GM20431 (cell line): ENCODE results near the gene RNU7-1.
"Not testable (repeated sequence)": the region's sequence is repeated elsewhere in the genome, so short reads cannot be mapped to it uniquely, and the experiment has no call there.

ENCODE experiments used
- in situ Hi-C: fragments of 300-500 bp; cut with MseI, MboI; formaldehyde crosslinking; loops from one replicate; pipeline ENCODE4 v1.15.0; 2020; ENCODE audit warnings: low sequenced_read_pairs; ENCODE audit not compliant: unreplicated experiment

The RNU7-1 gene

DNA sequence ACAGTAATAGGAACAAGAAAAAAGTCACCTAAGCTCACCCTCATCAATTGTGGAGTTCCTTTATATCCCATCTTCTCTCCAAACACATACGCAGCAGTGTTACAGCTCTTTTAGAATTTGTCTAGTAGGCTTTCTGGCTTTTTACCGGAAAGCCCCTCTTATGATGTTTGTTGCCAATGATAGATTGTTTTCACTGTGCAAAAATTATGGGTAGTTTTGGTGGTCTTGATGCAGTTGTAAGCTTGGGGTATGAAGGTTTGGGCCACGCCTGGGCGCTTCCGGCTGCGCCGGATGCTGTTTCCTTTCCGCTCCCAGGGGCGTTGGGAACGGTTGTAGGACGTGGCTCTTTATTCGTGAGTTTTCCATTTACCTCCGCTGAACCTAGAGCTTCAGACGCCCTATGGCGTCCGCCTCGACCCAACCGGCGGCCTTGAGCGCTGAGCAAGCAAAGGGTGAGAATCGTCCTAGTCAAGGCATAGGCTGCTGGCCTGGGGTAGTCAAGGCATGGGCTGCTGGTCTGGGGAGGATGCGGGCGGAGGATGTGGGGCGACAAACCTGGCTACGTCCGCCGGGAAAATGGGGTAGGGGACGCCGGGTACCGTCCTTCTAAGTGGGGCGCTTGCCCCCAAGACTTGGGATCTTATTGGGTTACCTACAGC lies at the start of gene RNU7-1, which contains the start of gene C12orf57:
Gene RNU7-1 (plus strand): TSS at position 95 of the 659 bp plus-strand sequence.
Gene C12orf57 (plus strand): TSS at position 301 of the 659 bp plus-strand sequence. CDS start 100 bp downstream, at position 401.
- in situ Hi-C loops = no loop called here

DNA sequence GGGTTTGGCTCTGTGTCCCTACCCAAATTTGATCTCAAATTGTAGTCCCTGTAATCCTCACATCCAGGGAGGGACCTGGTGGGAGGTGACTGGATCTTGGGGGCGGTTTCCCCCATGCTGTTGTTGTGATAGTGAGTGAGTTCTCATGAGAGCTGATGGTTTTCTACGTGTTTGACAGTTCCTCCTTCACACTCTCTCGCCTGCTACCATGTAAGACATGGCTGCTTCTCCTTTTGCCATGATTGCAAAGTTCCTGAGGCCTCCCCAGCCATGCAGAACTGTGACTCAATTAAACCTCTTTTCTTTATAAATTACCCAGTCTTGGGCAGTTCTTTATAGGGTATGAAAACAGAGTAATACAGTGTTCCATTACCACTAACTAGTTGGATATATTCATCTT lies 49.3 kb upstream of the RNU7-1 start:
- in situ Hi-C loops = no loop called here

DNA sequence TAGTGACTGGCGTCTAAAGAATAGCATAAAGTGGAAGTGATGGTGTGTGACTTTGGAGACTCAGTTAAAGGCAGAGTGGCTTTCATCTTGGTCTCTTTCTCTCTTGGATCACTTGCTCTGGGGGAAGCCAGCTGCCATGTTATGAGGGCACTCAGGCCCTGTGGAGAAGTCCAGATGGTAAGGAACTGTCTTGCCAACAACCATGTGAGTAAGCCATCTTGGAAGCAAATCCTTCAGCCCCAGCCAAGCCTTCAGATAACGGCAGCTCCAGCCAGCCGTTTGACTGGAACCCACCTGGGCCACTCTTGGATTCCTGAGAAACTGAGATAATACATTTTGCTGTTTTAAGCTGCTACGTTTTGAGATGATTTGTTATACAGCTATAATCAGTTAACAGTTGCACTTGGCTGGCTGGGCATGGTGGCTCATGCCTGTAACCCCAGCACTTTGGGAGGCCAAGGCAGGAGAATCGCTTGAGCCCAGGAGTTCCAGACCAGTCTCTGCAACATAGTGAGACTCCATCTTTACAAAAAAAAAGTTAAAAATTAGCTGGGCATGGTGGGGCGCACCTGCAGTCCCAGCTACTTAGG lies 46.7 kb upstream of the RNU7-1 start:
- in situ Hi-C loops = no loop called here

DNA sequence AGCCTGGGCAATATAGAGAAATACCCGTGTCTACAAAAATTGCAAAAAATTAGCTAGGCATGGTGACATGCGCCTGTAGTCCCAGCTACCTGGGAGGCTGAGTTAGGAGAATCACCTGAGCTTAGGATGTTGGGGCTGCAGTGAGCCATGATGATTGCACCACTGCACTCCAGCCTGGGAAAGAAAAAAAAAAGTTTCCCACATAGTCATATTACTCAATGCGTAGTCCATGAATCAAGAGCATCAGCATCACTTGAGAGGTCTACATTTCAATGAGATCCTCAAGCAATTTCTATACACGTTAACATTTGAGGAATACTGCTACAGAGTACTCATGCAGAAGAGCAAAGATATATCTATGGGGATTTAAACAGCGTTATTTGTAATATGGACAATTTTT lies 44.2 kb upstream of the RNU7-1 start:
- in situ Hi-C loops = no loop called here

DNA sequence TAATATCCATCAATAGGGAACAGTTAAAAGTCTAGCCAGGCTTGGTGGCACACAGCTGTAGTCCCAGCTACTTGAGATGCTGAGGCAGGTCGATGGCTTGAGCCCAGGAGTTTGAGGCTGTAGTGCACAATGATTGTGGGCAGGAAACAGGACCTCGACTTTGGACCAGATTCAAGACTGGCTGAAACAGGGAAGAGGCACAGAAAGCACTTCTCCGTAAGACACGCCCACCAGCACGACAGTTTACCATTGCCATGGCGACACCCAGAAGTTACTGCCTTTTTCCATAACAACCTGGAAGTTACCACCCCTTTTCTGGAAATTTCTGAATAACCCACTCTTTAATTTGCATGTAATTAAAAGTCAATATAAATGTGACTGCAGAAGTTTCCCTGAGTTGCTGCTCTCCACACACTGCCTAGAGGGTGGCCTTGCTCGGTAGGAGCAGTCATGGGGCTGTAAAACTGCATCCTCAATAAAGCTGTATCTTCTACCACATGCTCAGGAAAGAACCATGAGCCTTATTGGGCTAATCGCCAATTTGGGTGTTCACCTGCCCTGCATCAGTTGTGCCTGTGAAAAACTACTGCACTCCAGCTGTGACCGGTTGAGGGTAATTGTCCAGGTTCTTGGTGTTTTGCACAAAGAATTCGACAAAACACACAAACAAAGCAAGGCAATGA lies 43.6 kb upstream of the RNU7-1 start:
- in situ Hi-C loops = no loop called here

DNA sequence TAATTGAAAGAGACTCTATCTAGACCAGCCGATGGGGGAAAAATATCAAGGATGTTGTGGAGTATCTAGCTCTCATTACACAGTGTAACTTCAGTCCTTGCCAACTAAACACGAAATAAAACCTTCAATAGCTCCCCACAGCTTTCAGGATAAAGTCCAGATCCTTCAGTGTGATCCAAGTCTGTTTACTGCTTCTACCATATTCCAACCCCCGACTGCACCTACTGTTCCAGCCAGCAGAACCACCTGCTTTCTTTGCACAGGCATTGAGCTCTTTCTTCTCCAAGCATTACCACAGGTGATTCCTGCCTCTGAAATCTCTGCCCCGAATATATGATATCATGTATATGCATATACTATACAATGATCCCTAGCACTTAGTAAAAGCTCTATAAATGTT lies 41.2 kb upstream of the RNU7-1 start:
- in situ Hi-C loops = no loop called here

DNA sequence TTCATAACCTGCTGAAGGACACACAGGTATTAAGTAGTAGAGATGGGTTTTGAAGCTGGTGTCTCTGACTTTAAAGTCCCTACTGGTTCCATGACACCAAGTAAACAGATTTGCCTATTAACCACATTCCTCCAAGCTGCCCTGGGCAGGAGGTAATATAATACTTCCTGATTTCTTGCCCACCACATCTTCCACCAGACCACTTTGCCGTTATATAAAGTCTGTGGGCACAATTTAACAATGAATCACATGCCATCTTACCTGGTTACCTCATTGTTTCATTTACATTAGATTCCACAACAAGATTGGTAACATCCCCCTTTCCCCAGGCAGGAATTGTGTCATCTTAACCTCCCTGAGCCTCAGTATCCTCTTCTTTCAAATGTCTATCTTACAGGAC lies 39.9 kb upstream of the RNU7-1 start:
- in situ Hi-C loops = no loop called here

DNA sequence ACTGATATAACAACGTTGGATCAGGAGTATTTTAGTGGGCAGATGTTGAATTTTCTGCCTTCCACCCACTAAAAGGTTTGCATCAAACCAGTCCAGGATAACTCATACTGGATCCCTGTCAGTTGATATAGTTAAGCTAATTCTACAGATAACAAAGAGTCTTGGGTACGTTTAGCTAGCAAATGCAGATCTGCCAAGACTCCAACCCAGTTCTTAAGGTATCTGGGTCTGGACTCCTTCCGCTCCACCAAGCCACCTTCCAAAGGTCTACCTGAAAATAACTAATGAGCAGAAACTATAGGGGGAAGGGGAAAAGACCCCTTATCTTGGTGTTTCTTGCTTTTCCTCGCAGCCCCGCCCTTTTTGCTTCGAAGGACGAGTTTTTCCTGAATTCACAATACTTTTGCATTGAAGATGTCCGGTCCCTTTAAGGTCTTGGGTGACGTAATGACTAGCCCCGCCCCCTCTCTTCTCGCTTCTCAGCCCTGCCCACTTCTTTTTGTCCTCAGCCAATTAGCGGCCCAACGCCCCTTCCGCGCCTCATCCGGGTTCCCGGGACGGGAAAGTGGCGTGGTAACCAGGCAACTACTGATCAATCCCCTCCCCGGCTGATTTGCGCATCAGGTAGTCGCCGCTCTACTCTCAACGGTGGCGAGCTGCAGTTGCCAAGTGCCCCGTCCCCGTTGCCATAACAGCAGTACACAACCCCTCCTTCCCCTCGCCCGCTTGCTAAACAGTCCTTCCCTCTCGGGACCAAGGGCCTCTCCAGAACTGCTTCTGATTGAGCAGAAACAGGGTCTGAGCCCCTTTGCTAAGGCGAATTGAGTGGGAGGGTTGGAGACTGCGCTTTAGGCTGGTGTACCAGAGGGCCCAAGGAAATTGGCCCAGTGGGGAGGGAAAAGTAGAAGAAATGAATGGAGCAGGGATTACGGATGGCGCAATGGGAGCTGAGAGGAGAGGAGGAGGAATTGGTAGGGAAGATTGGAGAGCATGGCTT lies 39.0 kb upstream of the RNU7-1 start, which contains the start of gene LRRC23:
Gene LRRC23 (plus strand): TSS at position 543 of the 997 bp plus-strand sequence. CDS start 812 bp downstream, outside the sequence.
- in situ Hi-C loops = no loop called here

DNA sequence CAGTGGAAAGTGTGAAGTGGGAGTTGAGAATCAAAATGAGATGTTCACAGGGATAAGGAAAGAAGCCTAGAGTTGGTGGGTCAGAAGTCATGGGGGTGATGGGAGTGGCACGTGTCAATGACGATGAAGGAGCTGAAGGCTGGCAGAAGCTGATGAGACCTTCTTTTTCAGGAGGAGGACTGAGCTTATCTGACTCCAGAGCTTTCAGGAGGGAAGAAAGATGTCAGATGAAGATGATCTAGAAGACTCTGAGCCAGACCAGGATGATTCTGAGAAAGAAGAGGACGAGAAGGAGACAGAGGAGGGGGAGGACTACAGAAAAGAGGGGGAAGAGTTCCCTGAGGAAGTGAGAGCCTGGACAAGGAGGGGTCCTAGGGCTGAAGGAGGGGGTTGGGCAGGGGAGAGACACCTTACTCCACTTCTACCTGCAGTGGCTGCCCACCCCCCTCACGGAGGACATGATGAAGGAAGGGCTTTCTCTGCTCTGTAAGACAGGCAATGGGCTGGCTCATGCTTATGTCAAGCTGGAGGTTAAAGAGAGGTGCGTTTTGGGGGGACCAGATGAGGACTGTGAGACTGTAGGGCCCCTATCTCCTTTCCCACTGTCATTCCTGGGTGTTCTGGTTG lies 38.1 kb upstream of the RNU7-1 start:
- in situ Hi-C loops = no loop called here

DNA sequence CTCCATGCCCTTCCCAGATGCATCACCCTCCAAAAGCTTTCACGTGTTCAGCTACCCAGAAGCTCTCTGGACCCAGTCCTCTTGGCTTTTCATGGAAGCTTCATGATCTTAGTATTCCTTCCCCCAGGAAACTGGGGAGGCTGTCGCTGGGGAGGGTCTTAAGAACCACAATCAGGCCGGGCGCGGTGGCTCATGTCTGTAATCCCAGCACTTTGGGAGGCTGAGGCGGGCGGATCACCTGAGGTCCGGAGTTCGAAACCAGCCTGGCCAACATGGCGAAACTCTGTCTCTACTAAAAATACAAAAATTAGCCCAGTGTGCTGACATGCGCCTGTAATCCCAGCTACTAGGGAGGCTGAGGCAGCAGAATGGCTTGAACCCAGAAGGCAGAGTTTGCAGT lies 35.5 kb upstream of the RNU7-1 start:
- in situ Hi-C loops = not testable (repeated sequence)

DNA sequence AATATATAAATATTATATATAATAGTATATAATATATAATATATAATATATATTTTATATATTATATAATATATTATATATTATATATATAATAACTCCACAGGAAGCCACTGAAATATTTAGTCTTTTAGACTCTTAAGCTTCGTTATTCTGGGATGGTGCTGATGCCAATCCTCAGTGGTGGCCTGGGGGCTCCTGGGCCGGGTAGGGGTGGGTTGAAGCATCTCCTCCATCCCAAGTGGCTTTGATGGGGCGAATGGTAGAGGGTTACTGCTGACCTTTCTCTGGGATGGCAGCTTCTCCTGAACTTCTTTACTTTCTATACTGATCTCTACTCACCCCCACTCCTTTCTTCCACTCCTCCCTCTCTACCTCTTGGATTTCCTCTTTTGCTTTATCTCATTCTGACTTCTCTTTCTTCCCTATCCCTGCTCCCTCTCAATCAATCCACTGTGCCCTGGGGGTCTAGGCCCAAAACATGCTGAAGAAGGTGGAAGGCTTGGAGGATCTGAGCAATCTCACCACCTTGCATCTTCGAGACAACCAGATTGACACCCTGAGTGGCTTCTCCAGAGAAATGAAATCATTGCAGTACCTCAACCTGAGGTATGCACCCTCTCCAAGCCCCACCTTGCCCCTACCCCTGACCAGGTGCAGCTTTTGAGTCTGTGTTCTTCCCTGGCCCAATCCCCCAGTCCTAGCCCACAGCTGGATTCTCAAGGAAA lies 34.0 kb upstream of the RNU7-1 start:
- in situ Hi-C loops = no loop called here

DNA sequence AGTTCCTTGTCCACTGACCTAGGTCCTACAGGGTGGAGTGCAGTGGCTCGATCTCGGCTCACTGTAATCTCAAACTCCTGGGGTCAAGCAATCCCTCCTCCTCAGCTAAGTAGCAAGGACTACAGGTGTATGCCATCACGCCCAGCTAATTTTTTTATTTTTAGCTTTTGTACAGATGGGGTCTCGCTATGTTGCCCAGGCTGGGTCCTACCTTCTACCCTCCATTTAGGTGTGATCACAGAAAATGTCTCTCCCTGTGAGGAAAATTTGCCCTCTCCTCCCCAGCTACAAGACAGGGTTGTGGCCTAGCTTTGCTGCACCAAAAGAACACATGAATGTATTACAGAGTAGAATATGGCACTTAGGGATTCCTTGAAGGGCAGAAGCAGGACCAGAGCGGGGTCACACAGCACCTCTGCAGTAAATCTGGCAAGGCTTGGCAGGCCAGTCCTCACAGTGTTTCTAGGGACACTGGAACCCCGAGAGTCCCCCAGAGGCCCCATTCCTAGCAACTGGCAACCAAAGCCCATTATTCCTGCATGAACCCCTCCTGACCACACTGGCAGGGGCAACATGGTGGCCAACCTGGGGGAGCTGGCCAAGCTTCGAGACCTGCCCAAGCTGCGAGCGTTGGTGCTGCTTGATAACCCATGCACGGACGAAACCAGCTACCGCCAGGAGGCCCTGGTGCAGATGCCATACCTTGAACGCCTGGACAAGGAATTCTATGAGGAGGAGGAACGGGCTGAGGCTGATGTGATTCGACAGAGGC lies 31.3 kb upstream of the RNU7-1 start:
- in situ Hi-C loops = no loop called here

DNA sequence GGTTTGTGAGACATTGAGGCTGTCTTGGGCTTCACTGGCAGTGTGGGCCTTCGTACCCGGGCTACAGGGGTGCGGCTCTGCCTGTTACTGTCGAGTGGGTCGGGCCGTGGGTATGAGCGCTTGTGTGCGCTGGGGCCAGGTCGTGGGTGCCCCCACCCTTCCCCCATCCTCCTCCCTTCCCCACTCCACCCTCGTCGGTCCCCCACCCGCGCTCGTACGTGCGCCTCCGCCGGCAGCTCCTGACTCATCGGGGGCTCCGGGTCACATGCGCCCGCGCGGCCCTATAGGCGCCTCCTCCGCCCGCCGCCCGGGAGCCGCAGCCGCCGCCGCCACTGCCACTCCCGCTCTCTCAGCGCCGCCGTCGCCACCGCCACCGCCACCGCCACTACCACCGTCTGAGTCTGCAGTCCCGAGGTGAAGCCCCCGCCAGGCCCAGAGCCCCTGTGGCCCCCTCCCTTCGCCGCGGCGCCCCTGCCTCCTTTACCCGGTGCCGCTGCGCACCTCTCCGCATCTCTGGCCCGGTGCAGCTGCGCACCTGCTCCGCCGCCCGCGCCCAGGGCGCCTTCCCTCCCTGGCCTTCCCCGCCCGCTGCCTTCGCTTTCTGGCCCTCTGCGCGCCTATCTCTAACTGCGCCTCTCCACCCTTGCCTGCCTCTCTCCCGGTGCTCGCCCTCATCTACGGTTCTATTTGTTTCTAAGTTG lies 29.2 kb upstream of the RNU7-1 start, which contains the start of gene ENO2:
Gene ENO2 (plus strand): TSS at position 335 of the 701 bp plus-strand sequence. CDS start 1,253 bp downstream, outside the sequence.
- in situ Hi-C loops = no loop called here

DNA sequence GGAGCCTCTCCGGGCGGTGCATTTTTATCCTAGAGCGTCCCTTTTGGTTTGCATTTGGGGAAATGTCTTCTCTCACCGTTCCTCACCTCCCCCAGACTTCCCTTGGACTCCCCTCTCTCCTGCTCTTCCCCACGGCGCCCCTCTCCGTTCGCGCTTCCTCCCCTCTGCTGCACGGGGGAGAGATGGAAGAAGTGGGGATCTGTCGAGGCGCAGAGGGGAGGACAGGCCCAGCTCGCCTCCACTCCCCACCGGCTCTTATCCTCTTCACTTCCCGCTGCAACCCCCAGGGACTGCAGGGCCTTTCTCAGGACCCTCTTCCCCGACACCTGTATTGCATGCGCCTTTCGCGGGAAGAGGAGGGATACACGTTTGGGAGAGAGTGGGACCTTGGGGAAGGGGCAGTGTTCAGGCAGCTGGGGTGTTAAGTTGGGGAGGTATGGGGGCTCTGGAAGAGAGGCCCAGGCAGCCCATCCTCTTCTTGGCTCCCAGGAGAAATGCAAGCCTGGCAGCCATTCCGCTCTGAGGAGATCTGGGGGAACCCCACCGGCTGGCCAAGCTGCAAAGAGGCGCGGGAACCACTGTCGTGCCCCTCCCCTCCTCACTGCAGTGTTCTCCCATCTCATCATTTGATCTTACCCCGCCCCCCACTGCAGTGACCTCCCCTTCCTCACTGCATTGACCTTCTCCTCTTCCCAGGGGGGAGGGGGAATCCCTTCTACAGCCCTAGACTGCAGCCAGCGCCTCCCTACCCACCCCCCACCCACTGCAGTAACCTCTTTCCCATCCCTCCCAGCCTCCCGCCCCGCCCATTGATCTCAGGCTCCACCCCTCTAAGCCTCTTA lies 28.4 kb upstream of the RNU7-1 start:
- in situ Hi-C loops = no loop called here

DNA sequence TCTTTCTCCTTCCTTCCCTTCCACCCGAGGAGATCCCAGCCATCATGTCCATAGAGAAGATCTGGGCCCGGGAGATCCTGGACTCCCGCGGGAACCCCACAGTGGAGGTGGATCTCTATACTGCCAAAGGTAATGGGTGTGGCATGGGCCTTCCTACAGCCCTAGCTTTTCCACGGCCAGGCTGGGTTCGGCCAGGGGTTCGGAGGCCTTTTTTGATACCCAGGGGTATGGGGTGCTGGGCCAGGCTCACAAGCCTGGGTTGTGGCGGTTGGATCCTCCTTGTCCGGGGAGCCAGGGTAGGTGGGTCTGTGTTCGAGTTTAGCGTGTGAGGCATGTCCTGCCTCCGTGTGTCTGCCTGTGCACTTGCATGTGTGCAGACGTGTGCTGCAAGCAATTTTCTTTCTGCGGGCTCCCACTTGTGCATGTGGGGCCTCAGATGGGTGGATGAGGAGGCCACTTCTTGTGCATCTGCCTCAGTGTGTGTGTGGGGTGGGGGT lies 27.8 kb upstream of the RNU7-1 start:
- in situ Hi-C loops = no loop called here

DNA sequence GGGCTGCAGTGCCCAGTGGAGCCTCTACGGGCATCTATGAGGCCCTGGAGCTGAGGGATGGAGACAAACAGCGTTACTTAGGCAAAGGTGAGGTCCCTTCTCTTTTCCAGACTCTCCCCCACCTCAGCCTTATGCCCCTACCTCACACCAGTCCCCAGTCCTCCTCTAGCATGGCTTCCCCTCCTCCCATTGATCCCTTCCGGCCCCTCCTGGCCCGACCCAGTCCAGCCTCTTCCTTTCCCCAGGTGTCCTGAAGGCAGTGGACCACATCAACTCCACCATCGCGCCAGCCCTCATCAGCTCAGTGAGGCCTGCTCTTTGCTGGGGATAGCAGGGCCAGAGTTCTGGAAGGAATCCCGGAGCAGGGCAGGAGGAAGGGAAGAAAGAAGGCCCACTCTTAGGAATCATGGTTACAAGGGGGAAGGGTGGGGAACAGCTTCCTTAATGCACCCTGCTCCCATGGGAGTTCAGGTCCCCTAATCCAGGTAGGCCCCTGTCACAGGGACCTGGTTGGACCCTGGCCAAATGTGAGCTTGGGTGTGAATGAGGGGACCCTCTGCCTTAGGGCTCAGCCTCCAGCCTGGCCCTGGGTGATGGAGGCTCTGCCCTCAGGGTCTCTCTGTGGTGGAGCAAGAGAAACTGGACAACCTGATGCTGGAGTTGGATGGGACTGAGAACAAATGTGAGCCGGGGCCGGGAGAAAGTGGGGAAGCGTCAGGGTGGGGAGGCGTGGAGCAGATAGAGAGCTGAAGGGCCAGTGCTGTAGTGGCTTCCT lies 27.0 kb upstream of the RNU7-1 start:
- in situ Hi-C loops = no loop called here
